ENCODE results near the gene UBE2F. TPM values are rescaled to one million over a fixed set of nuclear protein-coding genes. Genes with fewer than 3 reads are reported as not detected.

The UBE2F gene
- total and polyA plus RNA-seq, 9 of the 15 experiments (the other 6 are each of a cell fraction or from before 2014, with no cell fraction given) = 18.1 to 88.1 (median 53.0) TPM

GRCh38 chr2:238060542-238061314, 93.9 kb downstream of the UBE2F start, which contains the start of gene SCLY (continued):
- TF ChIP-seq RREB1 (CRISPR knock-in tag; IDR thresholded peaks at IDR 0.05) (0 out of 2 replicates have a peak, but pooled peaks have one; percentile 16), TEAD2 (tag; IDR thresholded peaks at IDR 0.05) (no peak), GTF2E2 (tag; IDR thresholded peaks at IDR 0.05) (peak; percentile 87; the same call in 1 of the 2 replicates), RB1 (IDR thresholded peaks at IDR 0.05; ENCODE audit: low read depth) (0 out of 2 replicates have a peak, but pooled peaks have one; percentile 52), STAT5B (CRISPR knock-in tag; IDR thresholded peaks at IDR 0.05) (no peak), HCFC1 (IDR thresholded peaks at IDR 0.05; ENCODE audit: low read depth, low read length) (peak; percentile 65), ZNF766 (CRISPR knock-in tag; conservative IDR thresholded peaks at IDR 0.05) (no peak), ZHX1 (conservative IDR thresholded peaks at IDR 0.05; ENCODE audit: low read length) (no peak), ZBTB33 (CRISPR knock-in tag; IDR thresholded peaks at IDR 0.05) (no peak), GABPA (tag; conservative IDR thresholded peaks at IDR 0.05; ENCODE audit: low read depth) (peak; percentile 97), ZNF140 (CRISPR knock-in tag; IDR thresholded peaks at IDR 0.05) (no peak), POLR3A (IDR thresholded peaks at IDR 0.05; ENCODE audit: borderline replicate concordance, extremely low read depth, insufficient read depth, insufficient read length) (no peak), SP2 (IDR thresholded peaks at IDR 0.05; ENCODE audit: extremely low read depth, low read depth, low read length, poor library complexity, severe bottlenecking) (peak; percentile 40), SP1 (CRISPR knock-in tag; IDR thresholded peaks at IDR 0.05) (peak; percentile 84), SOX6 (IDR thresholded peaks at IDR 0.05) (no peak), PHF21A (IDR thresholded peaks at IDR 0.05; ENCODE audit: borderline replicate concordance, low read depth) (no peak)

Measured in K562 (cell line).